HEK293 (cell line): ENCODE data around the gene IL4I1.

ENCODE experiments used
- CTCF ChIA-PET: fragments of 350-600 bp; formaldehyde crosslinking; extraction: SDS; loops from one replicate; lab custom pipeline; 2021; ENCODE audit warnings: antibody characterized with exemption; lab: Yijun Ruan, JAX
- POLR2A ChIA-PET: fragments of 300-600 bp; formaldehyde crosslinking; extraction: SDS; loops from one replicate; lab custom pipeline; 2020; ENCODE audit warnings: antibody characterized with exemption, inconsistent platforms; lab: Yijun Ruan, JAX
- H3K27ac ChIP-seq: fragments of 200-500 bp; sonication (Bioruptor generic); 2 replicates; pipeline ENCODE4 v1.5.1; 2014; ENCODE audit warnings: low read depth, low read length, control low read depth, inconsistent platforms; ENCODE audit errors: extremely low read depth
- H3K36me3 ChIP-seq, 2 experiments: fragments of 200-500 bp in 1 of 2; sonication (Bioruptor generic) in 1 of 2; 1 replicate in 1 of 2; 2 replicates in 1 of 2; pipeline ENCODE4 v1.5.1; 2014 to 2017; ENCODE audit warnings: inconsistent platforms in 2 of 2, low read length in 2 of 2; ENCODE audit not compliant: control insufficient read depth in 2 of 2, insufficient read depth in 1 of 2
- H3K4me1 ChIP-seq: fragments of 200-500 bp; sonication (Bioruptor generic); 2 replicates; pipeline ENCODE4 v1.5.1; 2014; ENCODE audit warnings: mild to moderate bottlenecking, low read length, inconsistent platforms; ENCODE audit not compliant: control insufficient read depth, insufficient read depth
- H3K4me3 ChIP-seq: 2 replicates; pipeline ENCODE4 v1.5.1; 2011; ENCODE audit warnings: low read depth, mild to moderate bottlenecking, control low read depth, low read length, moderate library complexity
- H3K9me3 ChIP-seq: fragments of 200-500 bp; sonication (Bioruptor generic); 2 replicates; pipeline ENCODE4 v1.5.1; 2014; ENCODE audit warnings: low read depth, low read length, inconsistent platforms; ENCODE audit not compliant: control insufficient read depth, insufficient read depth
- EGR2 ChIP-seq: fragments of 450-650 bp; formaldehyde crosslinking; IDR thresholded peaks from 2 replicates; pipeline ENCODE4 v1.5.1; 2016; ENCODE audit warnings: low read depth, missing biosample characterization, missing genetic modification characterization
- GLIS1 ChIP-seq: fragments of 450-650 bp; formaldehyde crosslinking; IDR thresholded peaks from 2 replicates; pipeline ENCODE4 v1.5.1; 2016; ENCODE audit warnings: missing biosample characterization, missing genetic modification characterization
- HOXD13 ChIP-seq: sonication (generic); formaldehyde crosslinking; IDR thresholded peaks from 2 replicates; pipeline ENCODE4 v1.8.0; 2022; ENCODE audit warnings: missing genetic modification reagents, borderline replicate concordance
- KLF8 ChIP-seq: fragments of 450-650 bp; formaldehyde crosslinking; IDR thresholded peaks from 2 replicates; pipeline ENCODE4 v1.5.1; 2016; ENCODE audit warnings: missing biosample characterization, missing genetic modification characterization
- YY1 ChIP-seq: fragments of 450-650 bp; formaldehyde crosslinking; IDR thresholded peaks from 2 replicates; pipeline ENCODE4 v1.5.1; 2018; ENCODE audit warnings: missing biosample characterization, missing genetic modification characterization
- YY2 ChIP-seq: fragments of 450-650 bp; formaldehyde crosslinking; IDR thresholded peaks from 2 replicates; pipeline ENCODE4 v1.5.1; 2016; ENCODE audit warnings: missing biosample characterization, missing genetic modification characterization
- ZBTB21 ChIP-seq: fragments of 450-650 bp; formaldehyde crosslinking; IDR thresholded peaks from 2 replicates; pipeline ENCODE4 v1.5.1; 2017; ENCODE audit warnings: missing biosample characterization, missing genetic modification characterization
- ZEB2 ChIP-seq: fragments of 450-650 bp; formaldehyde crosslinking; IDR thresholded peaks from 2 replicates; pipeline ENCODE4 v1.5.1; 2016; ENCODE audit warnings: missing biosample characterization, missing genetic modification characterization
- ZNF132 ChIP-seq: fragments of 450-650 bp; formaldehyde crosslinking; IDR thresholded peaks from 2 replicates; pipeline ENCODE4 v1.5.1; 2017; ENCODE audit warnings: missing biosample characterization, missing genetic modification characterization, borderline replicate concordance
- ZNF175 ChIP-seq: fragments of 450-650 bp; formaldehyde crosslinking; IDR thresholded peaks from 2 replicates; pipeline ENCODE4 v1.5.1; 2016; ENCODE audit warnings: missing biosample characterization, missing genetic modification characterization
- ZNF391 ChIP-seq: fragments of 450-650 bp; formaldehyde crosslinking; IDR thresholded peaks from 2 replicates; pipeline ENCODE4 v1.5.1; 2016; ENCODE audit warnings: low read depth, missing biosample characterization, missing genetic modification characterization, borderline replicate concordance
- ZNF416 ChIP-seq: fragments of 450-650 bp; formaldehyde crosslinking; IDR thresholded peaks from 2 replicates; pipeline ENCODE4 v1.5.1; 2016; ENCODE audit warnings: missing biosample characterization, missing genetic modification characterization
- ZNF521 ChIP-seq: fragments of 450-650 bp; formaldehyde crosslinking; IDR thresholded peaks from 2 replicates; pipeline ENCODE4 v1.5.1; 2017; ENCODE audit warnings: missing biosample characterization, mild to moderate bottlenecking, missing genetic modification characterization
- ZNF585B ChIP-seq: fragments of 450-650 bp; formaldehyde crosslinking; IDR thresholded peaks from 2 replicates; pipeline ENCODE4 v1.5.1; 2016; ENCODE audit warnings: missing biosample characterization, missing genetic modification characterization
- ZNF610 ChIP-seq: fragments of 450-650 bp; formaldehyde crosslinking; IDR thresholded peaks from 2 replicates; pipeline ENCODE4 v1.5.1; 2016; ENCODE audit warnings: missing biosample characterization, missing genetic modification characterization, borderline replicate concordance
- ZNF626 ChIP-seq: fragments of 450-650 bp; sonication (Bioruptor Pico); formaldehyde crosslinking; IDR thresholded peaks from 2 replicates; pipeline ENCODE4 v1.5.1; 2018; ENCODE audit warnings: missing biosample characterization, missing genetic modification characterization, inconsistent platforms
- ZNF677 ChIP-seq: fragments of 450-650 bp; IDR thresholded peaks from 2 replicates; pipeline ENCODE4 v1.5.0; 2018; ENCODE audit warnings: missing biosample characterization, mild to moderate bottlenecking, missing genetic modification characterization, moderate library complexity
- TF ChIP-seq, protein P1 (sequence below): sonication (generic); formaldehyde crosslinking; IDR thresholded peaks from 2 replicates; pipeline ENCODE4 v1.8.1; 2022; ENCODE audit warnings: mild to moderate bottlenecking, moderate library complexity, missing genetic modification reagents
- TF ChIP-seq, protein P2 (sequence below): fragments of 450-650 bp; formaldehyde crosslinking; IDR thresholded peaks from 2 replicates; pipeline ENCODE4 v1.5.1; 2016; ENCODE audit warnings: missing biosample characterization, missing genetic modification characterization
- TF ChIP-seq, protein P3 (sequence below): fragments of 450-650 bp; formaldehyde crosslinking; IDR thresholded peaks from 2 replicates; pipeline ENCODE4 v1.5.1; 2016; ENCODE audit warnings: missing biosample characterization, missing genetic modification characterization
- TF ChIP-seq, protein P4 (sequence below): fragments of 450-650 bp; formaldehyde crosslinking; IDR thresholded peaks from 2 replicates; pipeline ENCODE4 v1.5.1; 2016; ENCODE audit warnings: missing biosample characterization, missing genetic modification characterization
- TF ChIP-seq, protein P5 (sequence below): fragments of 450-650 bp; formaldehyde crosslinking; IDR thresholded peaks from 2 replicates; pipeline ENCODE4 v1.5.1; 2016; ENCODE audit warnings: missing biosample characterization, missing genetic modification characterization, borderline replicate concordance

IL4I1 gene

DNA sequence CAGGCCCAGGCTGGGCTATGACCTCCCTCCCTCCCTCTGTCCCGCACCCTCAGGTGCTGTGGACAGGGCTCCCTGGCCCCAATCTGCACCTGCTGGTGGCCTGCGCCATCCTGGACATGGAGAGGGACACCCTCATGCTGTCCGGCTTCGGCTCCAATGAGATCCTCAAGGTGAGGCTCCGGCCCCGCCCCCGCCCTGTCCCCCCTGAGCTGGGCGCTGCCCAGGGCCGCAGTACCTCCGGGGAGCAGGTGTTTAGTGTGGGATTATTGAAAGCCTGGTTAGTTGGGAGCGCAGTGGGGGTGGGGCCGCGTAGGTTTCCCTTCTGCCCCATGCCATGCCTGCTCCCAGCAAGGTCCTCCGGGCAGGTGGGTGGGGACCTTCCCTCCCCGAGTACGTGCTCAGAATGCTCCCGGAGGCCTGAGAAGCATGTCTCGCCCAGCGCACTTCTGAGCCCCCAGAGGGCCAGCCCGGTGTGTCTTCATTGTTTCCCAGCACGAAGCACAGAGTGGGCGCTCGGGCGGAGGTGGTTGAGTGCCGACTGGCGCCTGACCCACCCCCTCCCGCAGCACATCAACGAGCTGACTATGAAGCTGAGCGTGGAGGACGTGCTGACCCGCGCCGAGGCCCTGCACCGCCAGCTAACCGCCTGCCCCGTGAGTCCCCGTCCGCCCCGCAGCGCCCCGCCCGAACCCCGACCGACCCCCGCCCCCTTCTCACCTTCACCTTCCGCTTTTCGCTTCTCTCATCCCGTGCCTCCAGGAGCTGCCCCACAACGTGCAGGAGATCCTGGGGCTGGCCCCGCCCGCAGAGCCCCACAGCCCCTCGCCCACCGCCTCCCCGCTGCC lies 8.8 kb downstream of the IL4I1 start:
- H3K9me3 ChIP-seq: no peaks in the 10 kb centered on the region
- ChIA-PET POLR2A (interaction anchor here (0.7 to 1.0 kb wide), 2 partner anchors 9 to 34 kb away, joined by 3 to 4 read pairs; no protein-coding TSS in a partner anchor), CTCF (interaction anchor here (0.6 kb wide), 1 partner anchor 11 kb away, joined by 3 read pairs; no protein-coding TSS in a partner anchor)
- no peak overlapping the region for H3K27ac ChIP-seq
- peaks cover 10 to 22% of the 10 kb centered on the region in 2 experiments; a peak in 2 of 3 replicates for H3K36me3 ChIP-seq
- H3K4me1 ChIP-seq: no peaks in the 10 kb centered on the region
- H3K4me3 ChIP-seq: no peak overlapping the region
- TF ChIP-seq EGR2 (peak; percentile 9; the same call in 1 of the 2 replicates), KLF8 (tag by site-specific recombination) (peak; percentile 61), ZNF521 (tag by site-specific recombination) (no peak), ZBTB21 (tag by site-specific recombination) (no peak)
- TF ChIP-seq, protein P1, sequence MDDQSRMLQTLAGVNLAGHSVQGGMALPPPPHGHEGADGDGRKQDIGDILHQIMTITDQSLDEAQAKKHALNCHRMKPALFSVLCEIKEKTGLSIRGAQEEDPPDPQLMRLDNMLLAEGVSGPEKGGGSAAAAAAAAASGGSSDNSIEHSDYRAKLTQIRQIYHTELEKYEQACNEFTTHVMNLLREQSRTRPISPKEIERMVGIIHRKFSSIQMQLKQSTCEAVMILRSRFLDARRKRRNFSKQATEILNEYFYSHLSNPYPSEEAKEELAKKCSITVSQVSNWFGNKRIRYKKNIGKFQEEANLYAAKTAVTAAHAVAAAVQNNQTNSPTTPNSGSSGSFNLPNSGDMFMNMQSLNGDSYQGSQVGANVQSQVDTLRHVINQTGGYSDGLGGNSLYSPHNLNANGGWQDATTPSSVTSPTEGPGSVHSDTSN (CRISPR knock-in tag): 0 out of 2 replicates have a peak, but pooled peaks have one; percentile 23

DNA sequence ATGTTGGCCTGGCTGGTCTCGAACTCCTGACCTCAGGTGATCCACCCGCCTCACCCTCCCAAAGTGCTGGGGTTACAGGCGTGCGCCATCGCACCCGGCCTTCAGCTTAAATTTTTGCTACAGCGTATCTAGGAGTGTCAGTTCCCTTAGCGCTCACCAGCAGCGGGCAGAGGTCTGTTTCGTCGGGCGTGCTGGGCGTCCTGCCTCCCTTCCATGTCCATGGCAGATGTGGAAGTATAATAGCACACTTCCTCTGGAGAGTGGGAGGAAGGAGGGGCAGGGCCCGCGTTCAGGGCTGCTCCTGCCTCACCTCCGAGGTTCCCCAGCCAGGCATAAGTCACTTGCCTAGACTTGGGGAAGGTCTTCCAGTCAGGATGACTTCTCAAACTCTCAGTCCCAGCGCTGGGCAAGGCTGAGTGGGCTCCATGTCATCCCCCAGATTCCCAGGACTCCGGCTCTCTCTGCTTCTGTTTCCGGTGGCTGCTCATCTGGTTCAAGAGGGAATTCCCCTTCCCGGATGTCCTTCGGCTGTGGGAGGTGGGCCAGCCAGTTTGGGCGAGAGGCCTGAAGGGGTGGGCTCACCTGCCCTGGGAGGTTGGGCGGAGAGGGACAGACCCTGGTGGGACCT lies 9.5 kb downstream of the IL4I1 start:
- Histone ChIP-seq H3K9me3 (no peaks in the 10 kb centered on the region), H3K36me3 (peaks cover 10 to 29% of the 10 kb centered on the region in 2 experiments; a peak in 2 of 3 replicates), H3K4me3 (no peak overlapping the region), H3K4me1 (no peaks in the 10 kb centered on the region), H3K27ac (no peak overlapping the region)
- CTCF ChIA-PET: interaction anchor here (1.1 kb wide), 1 partner anchor 18 kb away, joined by 3 read pairs; no protein-coding TSS in a partner anchor
- POLR2A ChIA-PET: interaction anchor here (0.9 kb wide), 1 partner anchor 18 kb away, joined by 3 read pairs; no protein-coding TSS in a partner anchor
- TF ChIP-seq, protein P2, sequence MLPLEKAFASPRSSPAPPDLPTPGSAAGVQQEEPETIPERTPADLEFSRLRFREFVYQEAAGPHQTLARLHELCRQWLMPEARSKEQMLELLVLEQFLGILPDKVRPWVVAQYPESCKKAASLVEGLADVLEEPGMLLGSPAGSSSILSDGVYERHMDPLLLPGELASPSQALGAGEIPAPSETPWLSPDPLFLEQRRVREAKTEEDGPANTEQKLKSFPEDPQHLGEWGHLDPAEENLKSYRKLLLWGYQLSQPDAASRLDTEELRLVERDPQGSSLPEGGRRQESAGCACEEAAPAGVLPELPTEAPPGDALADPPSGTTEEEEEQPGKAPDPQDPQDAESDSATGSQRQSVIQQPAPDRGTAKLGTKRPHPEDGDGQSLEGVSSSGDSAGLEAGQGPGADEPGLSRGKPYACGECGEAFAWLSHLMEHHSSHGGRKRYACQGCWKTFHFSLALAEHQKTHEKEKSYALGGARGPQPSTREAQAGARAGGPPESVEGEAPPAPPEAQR: no peak
- TF ChIP-seq ZNF132 (no peak), YY2 (no peak), ZNF175 (tag by site-specific recombination) (no peak), ZNF416 (tag by site-specific recombination) (no peak), ZNF610 (tag by site-specific recombination) (no peak), HOXD13 (CRISPR knock-in tag) (no peak), ZNF677 (tag by site-specific recombination) (no peak), ZNF521 (tag by site-specific recombination) (no peak), ZEB2 (no peak), YY1 (tag by site-specific recombination) (no peak), GLIS1 (tag by site-specific recombination) (no peak), ZNF626 (tag by site-specific recombination) (no peak), ZNF585B (tag by site-specific recombination) (no peak), ZNF391 (tag by site-specific recombination) (no peak)
- TF ChIP-seq, protein P3, sequence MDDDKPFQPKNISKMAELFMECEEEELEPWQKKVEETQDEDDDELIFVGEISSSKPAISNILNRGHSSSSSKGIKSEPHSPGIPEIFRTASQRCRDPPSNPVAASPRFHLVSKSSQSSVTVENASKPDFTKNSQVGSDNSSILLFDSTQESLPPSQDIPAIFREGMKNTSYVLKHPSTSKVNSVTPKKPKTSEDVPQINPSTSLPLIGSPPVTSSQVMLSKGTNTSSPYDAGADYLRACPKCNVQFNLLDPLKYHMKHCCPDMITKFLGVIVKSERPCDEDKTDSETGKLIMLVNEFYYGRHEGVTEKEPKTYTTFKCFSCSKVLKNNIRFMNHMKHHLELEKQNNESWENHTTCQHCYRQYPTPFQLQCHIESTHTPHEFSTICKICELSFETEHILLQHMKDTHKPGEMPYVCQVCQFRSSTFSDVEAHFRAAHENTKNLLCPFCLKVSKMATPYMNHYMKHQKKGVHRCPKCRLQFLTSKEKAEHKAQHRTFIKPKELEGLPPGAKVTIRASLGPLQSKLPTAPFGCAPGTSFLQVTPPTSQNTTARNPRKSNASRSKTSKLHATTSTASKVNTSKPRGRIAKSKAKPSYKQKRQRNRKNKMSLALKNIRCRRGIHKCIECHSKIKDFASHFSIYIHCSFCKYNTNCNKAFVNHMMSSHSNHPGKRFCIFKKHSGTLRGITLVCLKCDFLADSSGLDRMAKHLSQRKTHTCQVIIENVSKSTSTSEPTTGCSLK (tag by site-specific recombination): no peak
- TF ChIP-seq, protein P4, sequence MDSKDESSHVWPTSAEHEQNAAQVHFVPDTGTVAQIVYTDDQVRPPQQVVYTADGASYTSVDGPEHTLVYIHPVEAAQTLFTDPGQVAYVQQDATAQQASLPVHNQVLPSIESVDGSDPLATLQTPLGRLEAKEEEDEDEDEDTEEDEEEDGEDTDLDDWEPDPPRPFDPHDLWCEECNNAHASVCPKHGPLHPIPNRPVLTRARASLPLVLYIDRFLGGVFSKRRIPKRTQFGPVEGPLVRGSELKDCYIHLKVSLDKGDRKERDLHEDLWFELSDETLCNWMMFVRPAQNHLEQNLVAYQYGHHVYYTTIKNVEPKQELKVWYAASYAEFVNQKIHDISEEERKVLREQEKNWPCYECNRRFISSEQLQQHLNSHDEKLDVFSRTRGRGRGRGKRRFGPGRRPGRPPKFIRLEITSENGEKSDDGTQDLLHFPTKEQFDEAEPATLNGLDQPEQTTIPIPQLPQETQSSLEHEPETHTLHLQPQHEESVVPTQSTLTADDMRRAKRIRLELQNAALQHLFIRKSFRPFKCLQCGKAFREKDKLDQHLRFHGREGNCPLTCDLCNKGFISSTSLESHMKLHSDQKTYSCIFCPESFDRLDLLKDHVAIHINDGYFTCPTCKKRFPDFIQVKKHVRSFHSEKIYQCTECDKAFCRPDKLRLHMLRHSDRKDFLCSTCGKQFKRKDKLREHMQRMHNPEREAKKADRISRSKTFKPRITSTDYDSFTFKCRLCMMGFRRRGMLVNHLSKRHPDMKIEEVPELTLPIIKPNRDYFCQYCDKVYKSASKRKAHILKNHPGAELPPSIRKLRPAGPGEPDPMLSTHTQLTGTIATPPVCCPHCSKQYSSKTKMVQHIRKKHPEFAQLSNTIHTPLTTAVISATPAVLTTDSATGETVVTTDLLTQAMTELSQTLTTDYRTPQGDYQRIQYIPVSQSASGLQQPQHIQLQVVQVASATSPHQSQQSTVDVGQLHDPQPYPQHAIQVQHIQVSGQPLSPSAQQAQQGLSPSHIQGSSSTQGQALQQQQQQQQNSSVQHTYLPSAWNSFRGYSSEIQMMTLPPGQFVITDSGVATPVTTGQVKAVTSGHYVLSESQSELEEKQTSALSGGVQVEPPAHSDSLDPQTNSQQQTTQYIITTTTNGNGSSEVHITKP (tag by site-specific recombination): no peak
- TF ChIP-seq, protein P5, sequence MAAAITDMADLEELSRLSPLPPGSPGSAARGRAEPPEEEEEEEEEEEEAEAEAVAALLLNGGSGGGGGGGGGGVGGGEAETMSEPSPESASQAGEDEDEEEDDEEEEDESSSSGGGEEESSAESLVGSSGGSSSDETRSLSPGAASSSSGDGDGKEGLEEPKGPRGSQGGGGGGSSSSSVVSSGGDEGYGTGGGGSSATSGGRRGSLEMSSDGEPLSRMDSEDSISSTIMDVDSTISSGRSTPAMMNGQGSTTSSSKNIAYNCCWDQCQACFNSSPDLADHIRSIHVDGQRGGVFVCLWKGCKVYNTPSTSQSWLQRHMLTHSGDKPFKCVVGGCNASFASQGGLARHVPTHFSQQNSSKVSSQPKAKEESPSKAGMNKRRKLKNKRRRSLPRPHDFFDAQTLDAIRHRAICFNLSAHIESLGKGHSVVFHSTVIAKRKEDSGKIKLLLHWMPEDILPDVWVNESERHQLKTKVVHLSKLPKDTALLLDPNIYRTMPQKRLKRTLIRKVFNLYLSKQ (tag by site-specific recombination): no peak
